Stimulated activated CD8-positive, alpha-beta memory T cell treated with anti-CD3 and anti-CD28 coated beads, Interleukin-15, amount 100 ng/mL, for 1 hour (primary cell): ENCODE measurements around the gene ADGRD2.

Source experiments
- DNase-seq: peaks from one replicate; pipeline ENCODE4 v3.0.0-alpha.2; 2020; ENCODE audit warnings: low read depth

Gene ADGRD2

GRCh38 chr9:124498040-124498439, 47.8 kb downstream of the ADGRD2 start:
- no peak for DNase-seq

GRCh38 chr9:124498499-124499146, 48.4 kb downstream of the ADGRD2 start:
- DNase-seq, result no peak

- DNase-seq, result no peak
Measured at GRCh38 chr9:124499216-124499615, 49.0 kb downstream of the ADGRD2 start.

GRCh38 chr9:124500028-124500795, 50.0 kb downstream of the ADGRD2 start:
- DNase-seq, result no peak

- DNase-seq, result no peak
Measured at GRCh38 chr9:124500796-124501611, 50.8 kb downstream of the ADGRD2 start.

GRCh38 chr9:124501771-124502320, 51.6 kb downstream of the ADGRD2 start:
- DNase-seq, result no peak

GRCh38 chr9:124502711-124503702, 52.8 kb downstream of the ADGRD2 start:
- DNase-seq, result no peak

GRCh38 chr9:124503713-124504529, 53.7 kb downstream of the ADGRD2 start:
- DNase-seq, result no peak

- no peak for DNase-seq
Measured at GRCh38 chr9:124504530-124505005, 54.3 kb downstream of the ADGRD2 start.

- DNase-seq, result no peak
Measured at GRCh38 chr9:124505006-124505900, 55.0 kb downstream of the ADGRD2 start.

GRCh38 chr9:124505901-124506346, 55.7 kb downstream of the ADGRD2 start:
- no peak for DNase-seq

- DNase-seq, result no peak
Measured at GRCh38 chr9:124506433-124506832, 56.2 kb downstream of the ADGRD2 start.

GRCh38 chr9:124506931-124507879, 57.0 kb downstream of the ADGRD2 start, which contains the start of gene NR5A1:
Gene NR5A1, minus strand, starts transcription at chr9:124507399. Its CDS starts 4,004 bp downstream, at chr9:124503395.
- no peak for DNase-seq

GRCh38 chr9:124507880-124508423, 57.7 kb downstream of the ADGRD2 start:
- DNase-seq, result no peak

GRCh38 chr9:124510650-124511425, 60.6 kb downstream of the ADGRD2 start:
- DNase-seq, result no peak

GRCh38 chr9:124511426-124511840, 61.2 kb downstream of the ADGRD2 start:
- no peak for DNase-seq
